Neural progenitor cell (in vitro differentiated cells): Measurements from ENCODE around the gene CRYGN.

ENCODE experiments used
- CTCF ChIP-seq: fragments of 200-600 bp; sonication (generic); IDR thresholded peaks from 2 replicates; pipeline ENCODE4 v1.5.1; 2017; ENCODE audit warnings: antibody characterized with exemption, mild to moderate bottlenecking
- EZH2 ChIP-seq: fragments of 200-600 bp; sonication (generic); IDR thresholded peaks from 2 replicates; pipeline ENCODE4 v1.6.1; 2017; ENCODE audit warnings: antibody characterized with exemption, mild to moderate bottlenecking, moderate library complexity

- TF ChIP-seq EZH2, result no peak
- no peak for TF ChIP-seq CTCF
Observed at GRCh38 chr7:151403764-151404163, 36.2 kb downstream of the CRYGN start.
